Muscle layer of duodenum (tissue), 2 donors: Measurements from ENCODE around the gene MYH6.

Experiments
- H3K27ac ChIP-seq: one replicate; pipeline ENCODE4 v1.7.0; 2013; ENCODE audit warnings: mild to moderate bottlenecking, low read length
- H3K27me3 ChIP-seq: one replicate; pipeline ENCODE4 v1.7.0; 2013; ENCODE audit warnings: low read depth, mild to moderate bottlenecking, control low read depth, low read length
- H3K36me3 ChIP-seq, 2 donors: one replicate each; pipeline ENCODE4 v1.7.0; 2013; ENCODE audit warnings: low read length in 2 of 2, control low read depth in 1 of 2, mild to moderate bottlenecking in 1 of 2; ENCODE audit not compliant: insufficient read depth in 2 of 2, control insufficient read depth in 1 of 2
- H3K4me1 ChIP-seq, 2 donors: one replicate each; pipeline ENCODE4 v1.7.0; 2013; ENCODE audit warnings: low read length in 2 of 2, mild to moderate bottlenecking in 2 of 2, control low read depth in 1 of 2, moderate library complexity in 1 of 2; ENCODE audit not compliant: insufficient read depth in 2 of 2, control insufficient read depth in 1 of 2
- H3K4me3 ChIP-seq, 2 donors: one replicate each; pipeline ENCODE4 v1.7.0; 2013; ENCODE audit warnings: low read length in 2 of 2, low read depth in 1 of 2, mild to moderate bottlenecking in 1 of 2
- H3K9me3 ChIP-seq, 2 donors: one replicate each; pipeline ENCODE4 v1.7.0; 2013; ENCODE audit warnings: low read length in 2 of 2, control low read depth in 1 of 2, mild to moderate bottlenecking in 1 of 2; ENCODE audit not compliant: control insufficient read depth in 1 of 2
- donor health status: healthy.

The MYH6 gene

DNA sequence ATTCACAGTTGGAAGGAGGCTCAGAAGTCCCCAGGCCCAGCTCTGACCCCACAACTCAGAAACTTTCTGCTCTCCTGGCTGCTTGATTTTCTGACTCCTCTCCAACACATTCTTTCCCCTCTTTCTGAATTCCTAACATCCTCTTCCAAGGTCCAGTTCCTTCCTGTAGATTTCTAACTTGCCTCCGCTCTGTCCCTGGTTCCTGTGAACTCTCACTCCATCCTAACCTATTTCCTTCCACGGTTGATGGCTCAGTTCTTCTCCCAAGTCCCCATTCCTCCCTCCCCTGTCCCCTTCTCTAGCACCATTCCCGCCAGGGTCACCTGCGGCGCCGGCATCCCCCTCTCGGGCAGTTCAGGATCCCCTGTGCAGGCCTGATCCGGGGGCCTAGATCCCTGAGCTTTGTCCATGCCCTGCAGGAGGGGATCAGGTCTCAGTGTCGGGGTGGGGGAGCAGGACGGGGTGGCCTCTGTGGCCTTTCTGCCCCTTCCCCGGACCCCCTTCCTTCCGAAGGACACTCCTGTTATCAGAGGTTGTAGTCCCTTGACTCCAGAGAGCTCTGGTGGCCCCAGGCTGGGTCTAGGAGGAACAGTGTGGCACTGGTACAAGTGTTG, 49.4 kb downstream of the MYH6 start:
- Histone ChIP-seq H3K9me3 (no peaks in the 10 kb centered on the region), H3K36me3 (peaks cover 3 to 26% of the 10 kb centered on the region in 2 donors), H3K27ac (no peak overlapping the region), H3K4me1 (peaks cover 7 to 39% of the 10 kb centered on the region in 2 donors), H3K4me3 (no peak overlapping the region), H3K27me3 (no peaks in the 10 kb centered on the region)

- Histone ChIP-seq H3K27me3 (no peaks in the 10 kb centered on the region), H3K27ac (no peak overlapping the region), H3K9me3 (no peaks in the 10 kb centered on the region), H3K36me3 (peaks cover 3 to 26% of the 10 kb centered on the region in 2 donors), H3K4me3 (no peak overlapping the region), H3K4me1 (peaks cover 7 to 32% of the 10 kb centered on the region in 2 donors)
Measured at GRCh38 chr14:23358042-23358441, 50.0 kb downstream of the MYH6 start.

DNA sequence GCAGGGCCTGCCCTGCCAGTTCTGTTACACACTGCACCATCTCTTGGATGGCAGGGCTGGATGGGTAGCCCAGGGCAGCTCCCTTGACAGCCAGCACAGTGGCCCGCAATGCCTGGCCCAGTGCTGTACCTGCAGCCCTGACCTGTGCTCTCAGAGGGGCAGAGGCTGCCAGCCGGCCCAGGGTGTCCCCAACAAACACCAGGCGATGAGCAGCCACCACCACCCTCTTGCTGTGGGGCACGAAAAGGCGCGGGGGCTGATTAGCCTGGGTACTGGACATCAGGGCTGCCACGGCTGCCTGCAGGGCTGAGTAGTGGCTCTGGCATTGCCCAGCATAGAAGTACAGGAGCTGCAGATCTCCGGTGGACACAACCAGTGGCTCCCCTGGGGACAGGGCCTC, 50.8 kb downstream of the MYH6 start:
- Histone ChIP-seq H3K9me3 (no peaks in the 10 kb centered on the region), H3K27me3 (no peaks in the 10 kb centered on the region), H3K27ac (no peak overlapping the region)

DNA sequence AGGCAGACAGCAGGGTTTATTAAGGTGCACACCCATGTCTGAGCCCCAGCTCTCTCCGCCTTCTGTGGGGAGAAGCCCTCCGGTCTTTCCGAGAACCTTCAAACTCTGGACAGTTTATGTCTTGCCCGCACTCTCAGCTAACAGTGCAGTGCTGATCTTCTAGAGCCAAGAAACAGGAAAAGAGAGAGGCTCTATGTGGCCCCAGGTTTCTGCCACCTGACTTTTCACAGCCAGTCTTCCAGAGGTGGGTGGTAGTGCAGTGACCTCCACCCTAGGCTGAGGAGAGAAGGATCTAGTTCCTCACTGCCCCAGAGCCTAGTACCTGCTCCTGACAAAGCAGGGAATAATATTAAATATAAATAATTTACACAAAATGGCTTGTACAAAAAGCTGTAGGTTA, 51.4 kb downstream of the MYH6 start:
- peaks cover 5% of the 10 kb centered on the region for H3K27me3 ChIP-seq
- peaks cover 3 to 22% of the 10 kb centered on the region in 2 donors for H3K36me3 ChIP-seq
- H3K27ac ChIP-seq = no peak overlapping the region

More for the DNA sequence above, 50.8 kb downstream of the MYH6 start:
- peaks cover 7 to 33% of the 10 kb centered on the region in 2 donors for H3K4me1 ChIP-seq
- peaks cover 3 to 26% of the 10 kb centered on the region in 2 donors for H3K36me3 ChIP-seq
- no peak overlapping the region for H3K4me3 ChIP-seq

GRCh38 chr14:23355871-23356435, 52.1 kb downstream of the MYH6 start:
- Histone ChIP-seq H3K4me1 (peaks cover 0 to 28% of the 10 kb centered on the region in 2 donors), H3K9me3 (no peaks in the 10 kb centered on the region), H3K4me3 (no peak overlapping the region), H3K36me3 (peaks cover 3 to 20% of the 10 kb centered on the region in 2 donors), H3K27ac (no peak overlapping the region), H3K27me3 (peaks cover 6% of the 10 kb centered on the region)

More for the DNA sequence above, 51.4 kb downstream of the MYH6 start:
- Histone ChIP-seq H3K4me3 (no peak overlapping the region), H3K9me3 (no peaks in the 10 kb centered on the region), H3K4me1 (peaks cover 2 to 33% of the 10 kb centered on the region in 2 donors)

- Histone ChIP-seq H3K4me1 (peaks cover 0 to 20% of the 10 kb centered on the region in 2 donors), H3K9me3 (no peaks in the 10 kb centered on the region), H3K4me3 (no peak overlapping the region), H3K27me3 (peaks cover 6% of the 10 kb centered on the region), H3K36me3 (peaks cover 3 to 13% of the 10 kb centered on the region in 2 donors), H3K27ac (no peak overlapping the region)
Measured at GRCh38 chr14:23354990-23355389, 53.1 kb downstream of the MYH6 start.

GRCh38 chr14:23353433-23353780, 54.7 kb downstream of the MYH6 start:
- Histone ChIP-seq H3K27me3 (peaks cover 6% of the 10 kb centered on the region), H3K27ac (no peak overlapping the region), H3K4me1 (peaks cover 0 to 10% of the 10 kb centered on the region in 2 donors), H3K36me3 (peaks cover 3 to 7% of the 10 kb centered on the region in 2 donors), H3K4me3 (no peak overlapping the region), H3K9me3 (no peaks in the 10 kb centered on the region)

- H3K4me3 ChIP-seq = peak within 1 kb of the TSS; percentile 23 to 74
- peaks cover 0 to 7% of the 10 kb centered on the region in 2 donors for H3K36me3 ChIP-seq
- H3K27me3 ChIP-seq = peaks cover 6% of the 10 kb centered on the region
- H3K4me1 ChIP-seq = peaks cover 0 to 10% of the 10 kb centered on the region in 2 donors
- H3K27ac ChIP-seq = no peak within 1 kb of the TSS
- no peaks in the 10 kb centered on the region for H3K9me3 ChIP-seq
Measured at GRCh38 chr14:23352506-23353432, 55.3 kb downstream of the MYH6 start, which contains the start of gene SLC22A17. SLC22A17 (minus strand) TSS chr14:23352887.

DNA sequence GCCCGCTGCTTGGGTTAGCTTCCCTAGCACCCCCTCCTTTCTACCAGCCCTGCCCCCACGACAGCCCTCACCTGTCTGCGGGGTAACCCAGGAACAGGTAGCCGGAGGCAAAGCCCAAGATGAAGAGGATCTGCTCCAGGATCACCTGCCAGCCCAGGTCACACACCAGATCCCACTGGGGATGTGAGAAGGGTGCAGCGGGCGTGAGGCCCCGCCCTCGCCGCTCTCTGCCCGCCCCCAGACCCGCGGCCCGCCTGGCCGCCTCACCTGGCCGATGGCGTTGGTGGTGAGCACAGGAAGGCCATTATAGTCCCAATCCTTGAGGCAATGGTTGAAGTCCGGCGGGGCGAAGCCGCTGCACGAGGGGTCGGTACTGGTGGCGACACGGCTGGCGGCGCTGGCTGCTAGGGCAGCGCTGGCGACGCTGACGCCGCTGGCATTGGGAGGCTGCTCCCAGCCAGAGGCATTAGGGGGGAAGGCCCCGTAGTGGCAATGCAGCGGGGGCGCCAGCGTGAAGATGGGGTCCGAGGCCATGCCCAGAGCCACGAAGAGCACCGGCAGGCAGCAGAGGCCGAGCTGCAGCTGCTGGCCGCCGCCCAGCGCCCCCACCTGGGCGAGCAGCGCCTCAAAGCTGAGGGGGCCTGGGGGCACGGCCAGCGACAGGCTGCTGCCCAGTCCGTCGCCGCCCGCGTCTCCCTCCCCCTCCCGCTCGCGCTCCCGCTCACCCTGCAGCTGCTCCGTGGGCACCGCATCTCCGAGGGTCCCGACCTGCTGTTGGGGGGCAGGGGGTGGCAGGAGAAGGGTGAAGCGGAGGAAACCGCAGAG, 56.2 kb downstream of the MYH6 start:
- peaks cover 0 to 10% of the 10 kb centered on the region in 2 donors for H3K4me1 ChIP-seq
- H3K36me3 ChIP-seq = peaks cover 0 to under 1% of the 10 kb centered on the region in 2 donors
- H3K9me3 ChIP-seq = no peaks in the 10 kb centered on the region
- no peak overlapping the region for H3K27ac ChIP-seq
- H3K27me3 ChIP-seq = peaks cover 6% of the 10 kb centered on the region
- H3K4me3 ChIP-seq = peak overlapping the region; percentile 23 to 74

GRCh38 chr14:23349156-23349845, 58.8 kb downstream of the MYH6 start:
- Histone ChIP-seq H3K9me3 (no peaks in the 10 kb centered on the region), H3K27ac (no peak overlapping the region), H3K27me3 (peaks cover 6% of the 10 kb centered on the region), H3K4me1 (peaks cover 0 to 10% of the 10 kb centered on the region in 2 donors), H3K36me3 (peaks cover 0 to 6% of the 10 kb centered on the region in 2 donors), H3K4me3 (no peak overlapping the region)
